Lung (tissue), 12 donors: ENCODE data around the gene SDR9C7. TPM values are rescaled to one million over a fixed set of nuclear protein-coding genes. Genes with fewer than 3 reads are reported as not detected.
"Not testable (repeated sequence)": the region's sequence is repeated elsewhere in the genome, so short reads cannot be mapped to it uniquely, and the experiment has no call there.

Experiments used
- ATAC-seq: fragments of 200-7000 bp; cut with Tn5 transposase; one replicate; pipeline ENCODE4 v1.9.1; 2020; ENCODE audit warnings: moderate number of reproducible peaks; ENCODE audit not compliant: insufficient read depth, low FRiP score
- DNase-seq, 3 donors: peaks; one replicate each; pipeline ENCODE4 v3.0.0-alpha.2; 2013 to 2017
- H3K27ac ChIP-seq, 2 donors: one replicate each; pipeline ENCODE4 v1.5.1; 2013; ENCODE audit warnings: mild to moderate bottlenecking in 2 of 2, moderate library complexity in 2 of 2, control low read depth in 1 of 2, inconsistent platforms in 1 of 2, low read depth in 1 of 2, low read length in 1 of 2
- H3K27me3 ChIP-seq, 3 donors: one replicate each; pipeline ENCODE4 v1.5.1; 2013; ENCODE audit warnings: low read length in 2 of 3; ENCODE audit not compliant: control insufficient read depth in 3 of 3, insufficient read depth in 3 of 3
- H3K36me3 ChIP-seq, 4 donors: one replicate each; pipeline ENCODE4 v1.5.1; 2013; ENCODE audit warnings: low read length in 4 of 4, mild to moderate bottlenecking in 1 of 4, moderate library complexity in 1 of 4; ENCODE audit not compliant: control insufficient read depth in 4 of 4, insufficient read depth in 4 of 4
- H3K4me1 ChIP-seq, 5 donors: one replicate each; pipeline ENCODE4 v1.5.1; 2013; ENCODE audit warnings: low read length in 5 of 5, mild to moderate bottlenecking in 2 of 5, moderate library complexity in 1 of 5; ENCODE audit not compliant: control insufficient read depth in 5 of 5, insufficient read depth in 5 of 5
- H3K4me3 ChIP-seq: one replicate; pipeline ENCODE4 v1.5.1; 2013; ENCODE audit warnings: mild to moderate bottlenecking, control low read depth, moderate library complexity
- H3K9ac ChIP-seq, 2 donors: one replicate each; pipeline ENCODE4 v1.5.1; 2013; ENCODE audit warnings: low read length in 2 of 2, control low read depth in 1 of 2; ENCODE audit not compliant: insufficient read depth in 1 of 2
- H3K9me3 ChIP-seq, 4 donors: one replicate each; pipeline ENCODE4 v1.5.1; 2013; ENCODE audit warnings: low read length in 3 of 4, mild to moderate bottlenecking in 1 of 4, moderate library complexity in 1 of 4; ENCODE audit not compliant: control insufficient read depth in 4 of 4, insufficient read depth in 3 of 4
- CTCF ChIP-seq: IDR thresholded peaks from 2 replicates; pipeline ENCODE4 v1.5.1; 2012; ENCODE audit warnings: mild to moderate bottlenecking; ENCODE audit errors: control extremely low read depth, extremely low read depth
- WGBS, 2 donors: extraction: QIAGEN DNeasy Blood & Tissue Kit; methylation state at CpG; one replicate each; pipeline ENCODE4 v1.1.7; 2013; 5-methylcytosine and 5-hydroxymethylcytosine counted together
- polyA plus RNA-seq, 2 donors: library from polyadenylated mRNA; stranded (reverse); fragments of 200-250 nt; gene quantifications; one replicate each; pipeline ENCODE4 v1.2.1, GENCODE V29; 2013
- total RNA-seq, 2 donors: library from RNA; depleted of rRNA in 1 of 2; stranded (reverse); fragments of >200 nt in 1 of 2; gene quantifications; one replicate each; pipeline ENCODE4 v1.2.1, GENCODE V29; 2014 to 2021
- donor health status: control.
- donor health status: control.
- donor health status: Bipolar disorder and iron deficiency.
- donor health status: healthy.
- donor health status: DM: yes; HTN: yes; CAD: no.

Gene SDR9C7
- total and polyA plus RNA-seq, 4 donors = not detected

- Histone ChIP-seq H3K4me3 (no peak overlapping the region), H3K27ac (no peak overlapping the region), H3K4me1 (no peaks in the 10 kb centered on the region), H3K36me3 (no peaks in the 10 kb centered on the region), H3K9me3 (no peaks in the 10 kb centered on the region), H3K27me3 (no peaks in the 10 kb centered on the region), H3K9ac (no peak overlapping the region)
- WGBS, 2 donors = 87 to 91% methylated on average over 4 of the region's 4 CpGs
- TF ChIP-seq CTCF = no peak
- DNase-seq (no peak), ATAC-seq (no peak)
Measured at GRCh38 chr12:56916296-56916995, 17.8 kb downstream of the SDR9C7 start.

GRCh38 chr12:56914724-56915123 is 19.5 kb downstream of the SDR9C7 start:
- H3K4me1 ChIP-seq = no peaks in the 10 kb centered on the region
- H3K27me3 ChIP-seq = no peaks in the 10 kb centered on the region
- WGBS, 2 donors = 84% methylated on average over 3 of the region's 3 CpGs
- no peaks in the 10 kb centered on the region for H3K36me3 ChIP-seq
- H3K4me3 ChIP-seq = no peak overlapping the region
- no peak for TF ChIP-seq CTCF
- H3K27ac ChIP-seq = no peak overlapping the region
- no peak overlapping the region for H3K9ac ChIP-seq
- no peak for ATAC-seq
- DNase-seq = no peak
- H3K9me3 ChIP-seq = peaks cover 0 to 4% (median under 1%) of the 10 kb centered on the region in 4 donors

- H3K4me1 ChIP-seq = no peaks in the 10 kb centered on the region
- no peak for TF ChIP-seq CTCF
- ATAC-seq = no peak
- H3K9me3 ChIP-seq = peaks cover 0 to 7% (median 3%) of the 10 kb centered on the region in 4 donors
- no peak overlapping the region for H3K9ac ChIP-seq
- H3K27ac ChIP-seq = no peak overlapping the region
- H3K27me3 ChIP-seq = no peaks in the 10 kb centered on the region
- no peak overlapping the region for H3K4me3 ChIP-seq
- H3K36me3 ChIP-seq = no peaks in the 10 kb centered on the region
- DNase-seq = no peak
Measured at GRCh38 chr12:56914256-56914655, 20.0 kb downstream of the SDR9C7 start.

- not testable (repeated sequence) for H3K27me3 ChIP-seq, DNase-seq, H3K27ac ChIP-seq, H3K9ac ChIP-seq, H3K4me1 ChIP-seq, H3K36me3 ChIP-seq, ATAC-seq, H3K4me3 ChIP-seq
- WGBS, 2 donors = 71 to 82% methylated on average over 2 of the region's 2 CpGs
- H3K9me3 ChIP-seq = peaks cover 0 to 13% (median 3%) of the 10 kb centered on the region in 4 donors
Measured at GRCh38 chr12:56909403-56909802, 24.8 kb downstream of the SDR9C7 start.
